Gastroesophageal sphincter (tissue), 3 donors: ENCODE results near the gene CRIM1.

Source experiments
- EP300 ChIP-seq: sonication (generic); formaldehyde crosslinking; IDR thresholded peaks from one replicate; pipeline ENCODE4 v1.6.1; 2017; ENCODE audit warnings: antibody characterized with exemption, mild to moderate bottlenecking
- POLR2A ChIP-seq, 2 donors: fragments of 450-650 bp; IDR thresholded peaks; one replicate each; pipeline ENCODE4 v1.6.1; 2017; ENCODE audit warnings: antibody characterized with exemption in 2 of 2, mild to moderate bottlenecking in 2 of 2, moderate library complexity in 1 of 2
- TF ChIP-seq, protein P1 (sequence below), 4 experiments: fragments of 200-600 bp in 2 of 4; fragments of 450-650 bp in 2 of 4; sonication (generic) in 1 of 4; IDR thresholded peaks; one replicate each; pipeline ENCODE4 v1.5.1; 2017 to 2019; ENCODE audit warnings: antibody characterized with exemption in 4 of 4, mild to moderate bottlenecking in 2 of 4, moderate library complexity in 2 of 4

DNA sequence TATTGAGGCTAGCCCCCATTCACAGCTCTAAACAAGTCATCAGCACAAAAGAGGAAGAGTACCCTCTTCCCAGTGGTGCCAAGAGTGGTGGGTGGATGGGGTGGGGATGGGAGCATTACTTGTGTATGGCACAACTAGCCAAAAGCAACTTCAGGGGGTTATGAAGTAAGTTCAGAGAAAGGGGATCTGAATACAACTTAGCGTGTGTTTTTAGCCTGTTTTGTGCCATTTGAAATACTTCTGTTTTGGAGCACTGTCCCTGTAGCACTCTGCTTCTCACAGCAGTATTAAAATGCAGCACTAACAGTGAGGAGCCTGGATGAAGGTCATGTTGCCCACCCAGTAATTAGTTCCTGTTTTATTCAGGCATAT, 113.5 kb downstream of the CRIM1 start:
- TF ChIP-seq POLR2A (IDR thresholded peaks at IDR 0.05), result no peak
- no peak for TF ChIP-seq EP300
- TF ChIP-seq, protein P1, sequence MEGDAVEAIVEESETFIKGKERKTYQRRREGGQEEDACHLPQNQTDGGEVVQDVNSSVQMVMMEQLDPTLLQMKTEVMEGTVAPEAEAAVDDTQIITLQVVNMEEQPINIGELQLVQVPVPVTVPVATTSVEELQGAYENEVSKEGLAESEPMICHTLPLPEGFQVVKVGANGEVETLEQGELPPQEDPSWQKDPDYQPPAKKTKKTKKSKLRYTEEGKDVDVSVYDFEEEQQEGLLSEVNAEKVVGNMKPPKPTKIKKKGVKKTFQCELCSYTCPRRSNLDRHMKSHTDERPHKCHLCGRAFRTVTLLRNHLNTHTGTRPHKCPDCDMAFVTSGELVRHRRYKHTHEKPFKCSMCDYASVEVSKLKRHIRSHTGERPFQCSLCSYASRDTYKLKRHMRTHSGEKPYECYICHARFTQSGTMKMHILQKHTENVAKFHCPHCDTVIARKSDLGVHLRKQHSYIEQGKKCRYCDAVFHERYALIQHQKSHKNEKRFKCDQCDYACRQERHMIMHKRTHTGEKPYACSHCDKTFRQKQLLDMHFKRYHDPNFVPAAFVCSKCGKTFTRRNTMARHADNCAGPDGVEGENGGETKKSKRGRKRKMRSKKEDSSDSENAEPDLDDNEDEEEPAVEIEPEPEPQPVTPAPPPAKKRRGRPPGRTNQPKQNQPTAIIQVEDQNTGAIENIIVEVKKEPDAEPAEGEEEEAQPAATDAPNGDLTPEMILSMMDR (IDR thresholded peaks at IDR 0.05), result no peak
